GM23338 (cell line): ENCODE measurements around the gene CLDN9.

Experiments
- CREB1 ChIP-seq: fragments of 250-450 bp; sonication (Bioruptor Pico); IDR thresholded peaks from 2 replicates; pipeline ENCODE4 v1.5.0; 2020; ENCODE audit warnings: low read depth, mild to moderate bottlenecking, moderate library complexity
- EZH2 ChIP-seq: fragments of 200-600 bp; sonication (generic); IDR thresholded peaks from one replicate; pipeline ENCODE4 v1.8.0; 2017; ENCODE audit warnings: antibody characterized with exemption, mild to moderate bottlenecking, low read depth; ENCODE audit not compliant: unreplicated experiment
- EZH2phosphoT487 ChIP-seq: fragments of 200-600 bp; sonication (generic); IDR thresholded peaks from one replicate; pipeline ENCODE4 v1.8.1; 2018; ENCODE audit warnings: antibody characterized with exemption; ENCODE audit not compliant: unreplicated experiment
- POLR2AphosphoS5 ChIP-seq: IDR thresholded peaks from 2 replicates; pipeline ENCODE4 v1.6.1; 2016; ENCODE audit warnings: antibody characterized with exemption, low read depth
- TF ChIP-seq, protein P1 (sequence below), 2 experiments: fragments of 200-600 bp in 1 of 2; sonication (generic) in 1 of 2; conservative IDR thresholded peaks; 2 replicates each; pipeline versions ENCODE4 v1.5.1 to v1.6.1; 2016 to 2017; ENCODE audit warnings: antibody characterized with exemption in 2 of 2, low read depth in 2 of 2, mild to moderate bottlenecking in 2 of 2, moderate library complexity in 1 of 2
- TF ChIP-seq, protein P2 (sequence below): IDR thresholded peaks from one replicate; pipeline ENCODE4 v1.6.1; 2018; ENCODE audit warnings: antibody characterized with exemption; ENCODE audit not compliant: unreplicated experiment
- TF ChIP-seq, protein P3 (sequence below): IDR thresholded peaks from 2 replicates; pipeline ENCODE4 v1.6.1; 2016; ENCODE audit warnings: antibody characterized with exemption

DNA sequence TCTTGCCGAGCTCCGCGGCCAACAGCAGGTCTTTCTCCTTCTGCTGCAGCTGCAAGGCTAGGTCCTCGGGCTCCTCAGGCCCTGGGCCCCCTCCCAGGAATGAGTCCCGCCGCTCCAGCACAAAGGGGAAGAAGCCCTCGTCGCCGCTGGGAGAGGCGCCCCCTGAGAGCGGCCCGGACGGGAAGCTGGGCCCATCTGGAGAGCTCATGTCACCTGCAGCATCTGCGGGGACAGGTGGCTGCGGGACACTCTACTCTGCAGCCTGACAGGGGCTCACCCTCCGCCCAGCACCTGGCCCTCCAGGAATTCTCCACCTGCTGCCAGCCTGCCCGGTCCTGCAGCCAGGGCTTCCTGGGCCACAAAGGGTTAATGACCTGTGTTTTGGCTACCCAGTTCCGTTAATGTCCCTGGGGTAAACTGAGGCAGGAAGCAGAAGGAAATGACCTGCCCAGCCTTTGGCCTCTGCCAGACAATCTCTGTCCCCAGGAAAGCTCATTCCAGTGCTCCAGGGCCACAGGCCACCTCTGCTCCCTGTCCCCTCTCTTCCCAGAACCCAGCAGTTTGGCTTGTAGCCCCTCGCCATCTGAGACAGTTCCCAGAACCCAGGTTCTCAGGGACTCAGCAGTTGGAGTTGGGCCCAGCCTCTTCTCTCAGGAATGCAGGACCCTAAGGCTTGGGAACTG, 22.7 kb downstream of the CLDN9 start:
- TF ChIP-seq POLR2AphosphoS5 (no peak), EZH2phosphoT487 (no peak), EZH2 (no peak), CREB1 (CRISPR knock-in tag) (no peak)
- TF ChIP-seq, protein P1, sequence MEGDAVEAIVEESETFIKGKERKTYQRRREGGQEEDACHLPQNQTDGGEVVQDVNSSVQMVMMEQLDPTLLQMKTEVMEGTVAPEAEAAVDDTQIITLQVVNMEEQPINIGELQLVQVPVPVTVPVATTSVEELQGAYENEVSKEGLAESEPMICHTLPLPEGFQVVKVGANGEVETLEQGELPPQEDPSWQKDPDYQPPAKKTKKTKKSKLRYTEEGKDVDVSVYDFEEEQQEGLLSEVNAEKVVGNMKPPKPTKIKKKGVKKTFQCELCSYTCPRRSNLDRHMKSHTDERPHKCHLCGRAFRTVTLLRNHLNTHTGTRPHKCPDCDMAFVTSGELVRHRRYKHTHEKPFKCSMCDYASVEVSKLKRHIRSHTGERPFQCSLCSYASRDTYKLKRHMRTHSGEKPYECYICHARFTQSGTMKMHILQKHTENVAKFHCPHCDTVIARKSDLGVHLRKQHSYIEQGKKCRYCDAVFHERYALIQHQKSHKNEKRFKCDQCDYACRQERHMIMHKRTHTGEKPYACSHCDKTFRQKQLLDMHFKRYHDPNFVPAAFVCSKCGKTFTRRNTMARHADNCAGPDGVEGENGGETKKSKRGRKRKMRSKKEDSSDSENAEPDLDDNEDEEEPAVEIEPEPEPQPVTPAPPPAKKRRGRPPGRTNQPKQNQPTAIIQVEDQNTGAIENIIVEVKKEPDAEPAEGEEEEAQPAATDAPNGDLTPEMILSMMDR (conservative IDR thresholded peaks at IDR 0.05; ENCODE audit: low read depth in 2 of 2), result no peak
- TF ChIP-seq, protein P2, sequence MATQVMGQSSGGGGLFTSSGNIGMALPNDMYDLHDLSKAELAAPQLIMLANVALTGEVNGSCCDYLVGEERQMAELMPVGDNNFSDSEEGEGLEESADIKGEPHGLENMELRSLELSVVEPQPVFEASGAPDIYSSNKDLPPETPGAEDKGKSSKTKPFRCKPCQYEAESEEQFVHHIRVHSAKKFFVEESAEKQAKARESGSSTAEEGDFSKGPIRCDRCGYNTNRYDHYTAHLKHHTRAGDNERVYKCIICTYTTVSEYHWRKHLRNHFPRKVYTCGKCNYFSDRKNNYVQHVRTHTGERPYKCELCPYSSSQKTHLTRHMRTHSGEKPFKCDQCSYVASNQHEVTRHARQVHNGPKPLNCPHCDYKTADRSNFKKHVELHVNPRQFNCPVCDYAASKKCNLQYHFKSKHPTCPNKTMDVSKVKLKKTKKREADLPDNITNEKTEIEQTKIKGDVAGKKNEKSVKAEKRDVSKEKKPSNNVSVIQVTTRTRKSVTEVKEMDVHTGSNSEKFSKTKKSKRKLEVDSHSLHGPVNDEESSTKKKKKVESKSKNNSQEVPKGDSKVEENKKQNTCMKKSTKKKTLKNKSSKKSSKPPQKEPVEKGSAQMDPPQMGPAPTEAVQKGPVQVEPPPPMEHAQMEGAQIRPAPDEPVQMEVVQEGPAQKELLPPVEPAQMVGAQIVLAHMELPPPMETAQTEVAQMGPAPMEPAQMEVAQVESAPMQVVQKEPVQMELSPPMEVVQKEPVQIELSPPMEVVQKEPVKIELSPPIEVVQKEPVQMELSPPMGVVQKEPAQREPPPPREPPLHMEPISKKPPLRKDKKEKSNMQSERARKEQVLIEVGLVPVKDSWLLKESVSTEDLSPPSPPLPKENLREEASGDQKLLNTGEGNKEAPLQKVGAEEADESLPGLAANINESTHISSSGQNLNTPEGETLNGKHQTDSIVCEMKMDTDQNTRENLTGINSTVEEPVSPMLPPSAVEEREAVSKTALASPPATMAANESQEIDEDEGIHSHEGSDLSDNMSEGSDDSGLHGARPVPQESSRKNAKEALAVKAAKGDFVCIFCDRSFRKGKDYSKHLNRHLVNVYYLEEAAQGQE, result no peak
- TF ChIP-seq, protein P3, sequence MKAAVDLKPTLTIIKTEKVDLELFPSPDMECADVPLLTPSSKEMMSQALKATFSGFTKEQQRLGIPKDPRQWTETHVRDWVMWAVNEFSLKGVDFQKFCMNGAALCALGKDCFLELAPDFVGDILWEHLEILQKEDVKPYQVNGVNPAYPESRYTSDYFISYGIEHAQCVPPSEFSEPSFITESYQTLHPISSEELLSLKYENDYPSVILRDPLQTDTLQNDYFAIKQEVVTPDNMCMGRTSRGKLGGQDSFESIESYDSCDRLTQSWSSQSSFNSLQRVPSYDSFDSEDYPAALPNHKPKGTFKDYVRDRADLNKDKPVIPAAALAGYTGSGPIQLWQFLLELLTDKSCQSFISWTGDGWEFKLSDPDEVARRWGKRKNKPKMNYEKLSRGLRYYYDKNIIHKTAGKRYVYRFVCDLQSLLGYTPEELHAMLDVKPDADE, result no peak
